IgD-negative memory B cell (primary cell): ENCODE measurements around the gene CBLB. TPM values are rescaled to one million over a fixed set of nuclear protein-coding genes. Genes with fewer than 3 reads are reported as not detected.

Experiments
- H3K27ac Mint-ChIP-seq, 3 donors: one replicate each; pipeline ENCODE4 v1.8.0; 2020 to 2022; ENCODE audit warnings: mild to moderate bottlenecking in 3 of 3, mixed read lengths in 3 of 3, moderate library complexity in 1 of 3
- H3K27me3 Mint-ChIP-seq: one replicate; pipeline ENCODE4 v1.8.0; 2021; ENCODE audit warnings: mixed read lengths
- H3K36me3 Mint-ChIP-seq: one replicate; pipeline ENCODE4 v1.8.0; 2020; ENCODE audit warnings: mild to moderate bottlenecking, mixed read lengths
- H3K4me1 Mint-ChIP-seq, 3 donors: one replicate each; pipeline ENCODE4 v1.8.0; 2020 to 2022; ENCODE audit warnings: mixed read lengths in 3 of 3, mild to moderate bottlenecking in 1 of 3
- H3K4me3 Mint-ChIP-seq, 4 donors: one replicate each; pipeline ENCODE4 v1.8.0; 2020 to 2022; ENCODE audit warnings: mild to moderate bottlenecking in 4 of 4, mixed read lengths in 4 of 4, moderate library complexity in 3 of 4
- H3K9me3 Mint-ChIP-seq, 3 donors: one replicate each; pipeline ENCODE4 v1.8.0; 2020 to 2021; ENCODE audit warnings: mixed read lengths in 3 of 3, mild to moderate bottlenecking in 1 of 3
- polyA plus RNA-seq: library from polyadenylated mRNA; unstranded; fragments of 300-500 nt; fragmentation: Illumina TruSeq; gene quantifications from one replicate; pipeline ENCODE4 v1.2.3, GENCODE V29; 2021

The CBLB gene
- polyA plus RNA-seq, 1 donor from 2014 or later, result 16.0 TPM

- peak overlapping the region in 1 of 3 donors; percentile 62 for H3K27ac Mint-ChIP-seq
- peaks cover 19 to 39% (median 23%) of the 10 kb centered on the region in 3 donors for H3K4me1 Mint-ChIP-seq
Observed at GRCh38 chr3:105809208-105809888, 59.5 kb downstream of the CBLB start.

GRCh38 chr3:105807701-105808100, 61.1 kb downstream of the CBLB start:
- Mint-ChIP-seq H3K4me1 (peaks cover 18 to 35% (median 21%) of the 10 kb centered on the region in 3 donors), H3K4me3 (no peak overlapping the region), H3K27me3 (no peaks in the 10 kb centered on the region), H3K9me3 (peaks cover 0 to 2% (median 0%) of the 10 kb centered on the region in 3 donors), H3K27ac (no peak overlapping the region), H3K36me3 (peaks cover 1% of the 10 kb centered on the region)

More at GRCh38 chr3:105809208-105809888, 59.5 kb downstream of the CBLB start:
- Mint-ChIP-seq H3K27me3 (no peaks in the 10 kb centered on the region), H3K4me3 (no peak overlapping the region), H3K9me3 (peaks cover 0 to 2% (median 0%) of the 10 kb centered on the region in 3 donors), H3K36me3 (peaks cover 1% of the 10 kb centered on the region)

GRCh38 chr3:105807146-105807545, 61.7 kb downstream of the CBLB start:
- Mint-ChIP-seq H3K36me3 (peaks cover 1% of the 10 kb centered on the region), H3K4me1 (peaks cover 20 to 39% (median 22%) of the 10 kb centered on the region in 3 donors), H3K9me3 (peaks cover 0 to 2% (median 0%) of the 10 kb centered on the region in 3 donors), H3K4me3 (no peak overlapping the region), H3K27ac (no peak overlapping the region), H3K27me3 (no peaks in the 10 kb centered on the region)

DNA sequence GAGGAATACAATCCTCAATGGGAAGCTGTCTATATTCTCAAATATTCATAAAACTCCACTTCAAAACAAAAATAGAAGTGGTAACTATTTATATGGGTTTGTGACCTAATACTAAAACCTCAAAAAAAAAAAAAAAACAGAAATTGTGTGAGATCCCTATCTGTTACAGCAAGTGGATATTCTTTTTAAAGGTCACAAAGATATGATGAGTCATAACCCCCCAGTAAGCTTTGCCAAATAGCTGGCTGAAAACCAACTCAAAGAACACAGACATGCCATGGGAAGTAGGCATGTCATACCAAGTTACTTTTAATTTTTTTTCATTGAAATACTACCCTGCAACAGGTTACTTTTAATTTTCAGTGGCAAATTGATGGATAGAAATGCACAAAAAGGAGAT, 62.5 kb downstream of the CBLB start:
- no peaks in the 10 kb centered on the region for H3K27me3 Mint-ChIP-seq
- peak overlapping the region in 1 of 4 donors; percentile 22 for H3K4me3 Mint-ChIP-seq
- H3K36me3 Mint-ChIP-seq, result no peaks in the 10 kb centered on the region
- H3K27ac Mint-ChIP-seq, result no peak overlapping the region
- H3K9me3 Mint-ChIP-seq, result peaks cover 0 to 2% (median 0%) of the 10 kb centered on the region in 3 donors
- H3K4me1 Mint-ChIP-seq, result peaks cover 21 to 39% (median 24%) of the 10 kb centered on the region in 3 donors

DNA sequence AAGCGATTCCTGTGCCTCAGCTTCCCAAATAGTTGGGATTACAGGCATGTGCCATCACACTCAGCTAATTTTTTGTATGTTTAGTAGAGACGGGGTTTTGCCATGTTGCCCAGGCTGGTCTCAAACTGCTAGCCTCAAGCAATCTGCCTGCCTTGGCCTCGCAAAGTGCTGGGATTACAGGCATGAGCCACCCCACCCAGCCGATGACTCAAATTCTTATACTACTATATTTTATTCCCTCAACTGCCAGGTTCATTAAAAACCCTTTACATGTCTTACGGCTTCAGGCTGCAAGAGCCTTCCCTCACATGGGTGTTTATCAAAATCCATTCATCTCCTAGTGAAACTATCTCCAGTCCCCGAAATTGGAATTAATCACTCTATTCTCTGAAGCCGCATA, 63.4 kb downstream of the CBLB start:
- no peak overlapping the region for H3K4me3 Mint-ChIP-seq
- H3K9me3 Mint-ChIP-seq, result peaks cover 0 to 2% (median 0%) of the 10 kb centered on the region in 3 donors
- no peaks in the 10 kb centered on the region for H3K36me3 Mint-ChIP-seq
- peaks cover 22 to 41% (median 29%) of the 10 kb centered on the region in 3 donors for H3K4me1 Mint-ChIP-seq
- no peaks in the 10 kb centered on the region for H3K27me3 Mint-ChIP-seq
- no peak overlapping the region for H3K27ac Mint-ChIP-seq

DNA sequence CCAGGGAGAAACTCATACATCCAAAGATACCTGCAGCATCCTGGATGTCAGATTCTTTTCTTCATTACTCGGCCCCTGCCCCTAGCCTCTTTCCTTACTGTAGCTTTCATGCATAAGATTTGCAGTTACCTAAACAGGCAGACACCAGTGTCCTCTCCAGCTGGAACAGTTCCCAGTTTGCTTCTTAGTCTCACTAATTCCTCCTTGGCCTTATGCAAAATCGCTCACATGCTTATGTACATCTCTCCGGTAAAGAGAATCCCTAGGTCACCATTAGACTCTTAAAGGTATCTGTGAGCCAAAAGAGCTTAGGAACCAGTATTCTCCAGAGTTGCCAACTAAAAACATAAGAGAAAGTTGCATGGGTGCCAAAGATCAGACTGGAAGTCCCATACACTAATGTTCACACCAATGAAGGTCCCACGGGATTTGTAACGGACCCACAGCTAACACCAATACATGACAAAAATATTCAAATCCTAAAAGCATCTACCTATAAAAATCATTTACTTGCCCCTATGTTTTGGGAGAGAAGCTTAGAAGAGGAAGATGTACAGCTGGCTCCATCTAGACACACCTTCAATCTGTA, 66.6 kb downstream of the CBLB start:
- peaks cover 41 to 48% (median 48%) of the 10 kb centered on the region in 3 donors for H3K4me1 Mint-ChIP-seq

GRCh38 chr3:105801397-105801796, 67.4 kb downstream of the CBLB start:
- H3K4me3 Mint-ChIP-seq, result peak overlapping the region; percentile 12 to 78 (median 58)
- peaks cover 0 to 2% (median 0%) of the 10 kb centered on the region in 3 donors for H3K9me3 Mint-ChIP-seq
- H3K4me1 Mint-ChIP-seq, result peaks cover 44 to 56% (median 56%) of the 10 kb centered on the region in 3 donors
- H3K36me3 Mint-ChIP-seq, result peaks cover under 1% of the 10 kb centered on the region
- H3K27me3 Mint-ChIP-seq, result no peaks in the 10 kb centered on the region
- H3K27ac Mint-ChIP-seq, result peak overlapping the region; percentile 73 to 93 (median 85)

More for the DNA sequence above, 66.6 kb downstream of the CBLB start:
- Mint-ChIP-seq H3K9me3 (peaks cover 0 to 2% (median 0%) of the 10 kb centered on the region in 3 donors), H3K36me3 (no peaks in the 10 kb centered on the region), H3K4me3 (peak overlapping the region; percentile 12 to 78 (median 58)), H3K27ac (peak overlapping the region; percentile 73 to 93 (median 85)), H3K27me3 (no peaks in the 10 kb centered on the region)

DNA sequence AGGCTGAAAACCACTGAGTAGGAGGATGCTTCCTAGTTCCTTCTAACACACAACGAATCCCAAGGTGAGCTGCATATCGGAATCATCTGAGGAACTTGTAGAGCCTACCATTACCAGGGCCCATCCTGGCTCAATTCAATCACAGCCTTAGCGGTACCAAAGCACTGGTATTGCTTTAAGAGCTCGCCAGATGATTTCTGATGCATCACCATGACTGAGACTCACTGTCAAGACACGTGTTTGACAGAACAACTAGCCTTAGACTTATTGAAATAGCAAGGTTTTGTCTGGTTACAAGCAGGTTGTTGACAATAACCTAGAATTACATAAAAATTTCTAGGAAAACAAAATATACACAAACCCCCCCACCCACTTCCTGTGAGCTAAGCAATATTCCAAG, 68.5 kb downstream of the CBLB start:
- peak overlapping the region in 3 of 4 donors; percentile 19 to 87 (median 36) for H3K4me3 Mint-ChIP-seq
- no peaks in the 10 kb centered on the region for H3K27me3 Mint-ChIP-seq
- H3K9me3 Mint-ChIP-seq, result peaks cover 0 to 2% (median 0%) of the 10 kb centered on the region in 3 donors
- peaks cover 48 to 56% (median 53%) of the 10 kb centered on the region in 3 donors for H3K4me1 Mint-ChIP-seq
- peaks cover 2% of the 10 kb centered on the region for H3K36me3 Mint-ChIP-seq
- H3K27ac Mint-ChIP-seq, result peak overlapping the region in 1 of 3 donors; percentile 54

GRCh38 chr3:105799286-105799685, 69.5 kb downstream of the CBLB start:
- no peaks in the 10 kb centered on the region for H3K27me3 Mint-ChIP-seq
- H3K27ac Mint-ChIP-seq, result peak overlapping the region in 1 of 3 donors; percentile 0
- peak overlapping the region in 2 of 4 donors; percentile 35 to 56 for H3K4me3 Mint-ChIP-seq
- peaks cover 46 to 52% (median 48%) of the 10 kb centered on the region in 3 donors for H3K4me1 Mint-ChIP-seq
- H3K9me3 Mint-ChIP-seq, result no peaks in the 10 kb centered on the region
- H3K36me3 Mint-ChIP-seq, result peaks cover 2% of the 10 kb centered on the region

DNA sequence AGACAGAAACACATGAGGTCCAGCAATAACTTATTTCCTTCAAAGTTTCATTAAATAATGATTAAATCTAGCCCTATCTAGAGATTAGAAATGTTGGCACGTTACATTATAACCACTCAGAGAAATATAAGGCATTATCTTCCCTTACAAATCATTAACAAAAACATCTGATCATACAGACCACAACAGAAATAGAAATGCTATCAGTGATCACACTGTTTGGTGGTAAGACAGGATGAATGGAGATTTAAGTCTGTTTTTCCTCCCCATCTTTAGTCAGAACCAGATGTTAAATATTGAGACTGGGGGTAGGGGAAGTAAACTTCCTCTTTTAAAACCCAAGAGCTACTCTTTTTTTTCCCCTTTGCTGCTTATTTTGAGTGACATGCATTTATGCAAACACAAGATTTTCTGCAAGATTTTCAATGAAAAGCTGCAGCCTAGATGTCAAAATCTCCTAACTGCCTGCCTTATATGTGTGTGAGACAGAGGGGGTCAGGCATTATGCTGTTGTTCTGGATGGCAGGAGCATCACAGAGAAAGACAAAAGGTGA, 70.4 kb downstream of the CBLB start:
- Mint-ChIP-seq H3K4me3 (peak overlapping the region in 3 of 4 donors; percentile 23 to 68 (median 56)), H3K36me3 (peaks cover 2% of the 10 kb centered on the region), H3K9me3 (no peaks in the 10 kb centered on the region), H3K27me3 (no peaks in the 10 kb centered on the region), H3K27ac (peak overlapping the region in 1 of 3 donors; percentile 0), H3K4me1 (peaks cover 46 to 52% (median 48%) of the 10 kb centered on the region in 3 donors)

DNA sequence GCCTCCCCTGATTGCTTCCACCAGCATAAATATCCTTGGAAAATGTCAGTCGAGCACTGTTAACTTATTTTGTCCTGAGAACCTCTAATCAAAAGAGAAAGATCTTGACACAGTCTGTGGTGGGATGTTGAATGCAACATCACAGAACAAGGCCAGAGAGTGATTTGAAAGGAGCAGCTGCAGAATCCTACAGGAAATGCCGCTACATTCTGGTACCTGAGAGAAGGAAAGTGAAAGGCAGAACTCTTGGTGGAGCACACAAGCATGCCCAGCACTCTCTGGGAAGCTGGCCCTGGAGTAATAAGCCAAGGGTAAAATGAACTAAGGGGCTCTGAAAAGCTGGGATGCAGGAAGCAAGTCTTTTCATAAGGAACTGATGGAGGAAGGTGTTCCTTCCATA, 75.8 kb downstream of the CBLB start:
- H3K9me3 Mint-ChIP-seq, result no peaks in the 10 kb centered on the region
- peak overlapping the region in 1 of 3 donors; percentile 33 for H3K27ac Mint-ChIP-seq
- no peak overlapping the region for H3K4me3 Mint-ChIP-seq
- H3K4me1 Mint-ChIP-seq, result peaks cover 29 to 37% (median 34%) of the 10 kb centered on the region in 3 donors
- H3K36me3 Mint-ChIP-seq, result peaks cover 4% of the 10 kb centered on the region
- no peaks in the 10 kb centered on the region for H3K27me3 Mint-ChIP-seq

- peaks cover 4% of the 10 kb centered on the region for H3K36me3 Mint-ChIP-seq
- no peaks in the 10 kb centered on the region for H3K9me3 Mint-ChIP-seq
- peaks cover 22 to 36% (median 28%) of the 10 kb centered on the region in 3 donors for H3K4me1 Mint-ChIP-seq
- H3K27ac Mint-ChIP-seq, result no peak overlapping the region
- H3K4me3 Mint-ChIP-seq, result no peak overlapping the region
- no peaks in the 10 kb centered on the region for H3K27me3 Mint-ChIP-seq
Observed at GRCh38 chr3:105791919-105792786, 76.7 kb downstream of the CBLB start.

DNA sequence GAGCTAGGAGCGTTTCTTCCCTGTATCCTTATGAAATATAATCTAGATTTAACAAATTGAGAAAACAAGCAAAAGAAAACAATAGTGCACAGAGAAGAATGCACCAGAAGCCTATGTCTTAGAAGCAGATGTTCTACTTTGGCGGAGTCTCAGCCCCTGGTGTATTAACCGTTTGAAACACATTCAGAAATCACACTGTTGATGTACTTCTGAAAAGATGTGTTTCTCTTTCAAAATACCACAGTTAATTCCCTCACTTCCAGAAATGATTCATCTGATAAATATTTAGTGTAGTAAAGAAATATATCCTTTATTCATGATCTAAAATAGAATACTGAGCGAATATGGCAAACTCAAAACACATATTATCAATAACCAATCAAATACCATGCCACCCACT, 77.7 kb downstream of the CBLB start:
- Mint-ChIP-seq H3K27ac (no peak overlapping the region), H3K4me3 (no peak overlapping the region), H3K27me3 (no peaks in the 10 kb centered on the region), H3K9me3 (no peaks in the 10 kb centered on the region), H3K36me3 (peaks cover 2% of the 10 kb centered on the region), H3K4me1 (peaks cover 17 to 31% (median 20%) of the 10 kb centered on the region in 3 donors)

- no peaks in the 10 kb centered on the region for H3K9me3 Mint-ChIP-seq
- peaks cover 2% of the 10 kb centered on the region for H3K36me3 Mint-ChIP-seq
- no peak overlapping the region for H3K4me3 Mint-ChIP-seq
- no peak overlapping the region for H3K27ac Mint-ChIP-seq
- H3K27me3 Mint-ChIP-seq, result no peaks in the 10 kb centered on the region
- H3K4me1 Mint-ChIP-seq, result peaks cover 16 to 31% (median 18%) of the 10 kb centered on the region in 3 donors
Observed at GRCh38 chr3:105790534-105790933, 78.3 kb downstream of the CBLB start.
